HL-60 (cell line): Measurements from ENCODE around the gene DISP2.

Experiments
- DNase-seq, 2 experiments: peaks; one replicate each; pipeline ENCODE4 v3.0.0-alpha.2; 2010 to 2020; ENCODE audit warnings: low read depth in 1 of 2, low spot score in 1 of 2
- H3K27ac ChIP-seq: fragments of 250-450 bp; sonication (Bioruptor Pico); replicated peaks from 2 replicates; pipeline ENCODE4 v1.5.1; 2020; ENCODE audit warnings: mild to moderate bottlenecking, moderate library complexity
- H3K27me3 ChIP-seq: fragments of 250-450 bp; sonication (Bioruptor Pico); 2 replicates; pipeline ENCODE4 v1.5.1; 2021; ENCODE audit warnings: mild to moderate bottlenecking, moderate library complexity; ENCODE audit not compliant: insufficient read depth, poor library complexity, severe bottlenecking
- H3K4me3 ChIP-seq: replicated peaks from 2 replicates; pipeline ENCODE4 v1.5.1; 2011; ENCODE audit warnings: mild to moderate bottlenecking, control low read depth, low read length; ENCODE audit not compliant: insufficient read depth
- CTCF ChIP-seq: IDR thresholded peaks from one replicate; pipeline ENCODE4 v1.5.1; 2011; ENCODE audit warnings: low read length, control low read depth, inconsistent platforms; ENCODE audit not compliant: insufficient read depth
- GABPA ChIP-seq: IDR thresholded peaks from 2 replicates; pipeline ENCODE4 v1.6.1; 2012; ENCODE audit warnings: low read depth
- POLR2AphosphoS5 ChIP-seq: IDR thresholded peaks from 2 replicates; pipeline ENCODE4 v1.6.1; 2012; ENCODE audit warnings: low read depth
- SPI1 ChIP-seq: IDR thresholded peaks from 2 replicates; pipeline ENCODE4 v1.6.1; 2012; ENCODE audit warnings: low read depth, mild to moderate bottlenecking, borderline replicate concordance
- TF ChIP-seq, protein P1 (sequence below): IDR thresholded peaks from 2 replicates; pipeline ENCODE4 v1.6.1; 2012; ENCODE audit warnings: low read depth; ENCODE audit not compliant: insufficient replicate concordance

The DISP2 gene

GRCh38 chr15:40316931-40317330 lies 41.1 kb upstream of the DISP2 start:
- no peaks in the 10 kb centered on the region for H3K27me3 ChIP-seq
- no peak for TF ChIP-seq CTCF
- TF ChIP-seq SPI1: no peak
- no peak for TF ChIP-seq POLR2AphosphoS5
- TF ChIP-seq, protein P1, sequence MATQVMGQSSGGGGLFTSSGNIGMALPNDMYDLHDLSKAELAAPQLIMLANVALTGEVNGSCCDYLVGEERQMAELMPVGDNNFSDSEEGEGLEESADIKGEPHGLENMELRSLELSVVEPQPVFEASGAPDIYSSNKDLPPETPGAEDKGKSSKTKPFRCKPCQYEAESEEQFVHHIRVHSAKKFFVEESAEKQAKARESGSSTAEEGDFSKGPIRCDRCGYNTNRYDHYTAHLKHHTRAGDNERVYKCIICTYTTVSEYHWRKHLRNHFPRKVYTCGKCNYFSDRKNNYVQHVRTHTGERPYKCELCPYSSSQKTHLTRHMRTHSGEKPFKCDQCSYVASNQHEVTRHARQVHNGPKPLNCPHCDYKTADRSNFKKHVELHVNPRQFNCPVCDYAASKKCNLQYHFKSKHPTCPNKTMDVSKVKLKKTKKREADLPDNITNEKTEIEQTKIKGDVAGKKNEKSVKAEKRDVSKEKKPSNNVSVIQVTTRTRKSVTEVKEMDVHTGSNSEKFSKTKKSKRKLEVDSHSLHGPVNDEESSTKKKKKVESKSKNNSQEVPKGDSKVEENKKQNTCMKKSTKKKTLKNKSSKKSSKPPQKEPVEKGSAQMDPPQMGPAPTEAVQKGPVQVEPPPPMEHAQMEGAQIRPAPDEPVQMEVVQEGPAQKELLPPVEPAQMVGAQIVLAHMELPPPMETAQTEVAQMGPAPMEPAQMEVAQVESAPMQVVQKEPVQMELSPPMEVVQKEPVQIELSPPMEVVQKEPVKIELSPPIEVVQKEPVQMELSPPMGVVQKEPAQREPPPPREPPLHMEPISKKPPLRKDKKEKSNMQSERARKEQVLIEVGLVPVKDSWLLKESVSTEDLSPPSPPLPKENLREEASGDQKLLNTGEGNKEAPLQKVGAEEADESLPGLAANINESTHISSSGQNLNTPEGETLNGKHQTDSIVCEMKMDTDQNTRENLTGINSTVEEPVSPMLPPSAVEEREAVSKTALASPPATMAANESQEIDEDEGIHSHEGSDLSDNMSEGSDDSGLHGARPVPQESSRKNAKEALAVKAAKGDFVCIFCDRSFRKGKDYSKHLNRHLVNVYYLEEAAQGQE: no peak
- no peak for TF ChIP-seq GABPA
- no peak overlapping the region for H3K27ac ChIP-seq
- no peak for DNase-seq
- H3K4me3 ChIP-seq: no peak overlapping the region

GRCh38 chr15:40317580-40317979 lies 40.4 kb upstream of the DISP2 start:
- Histone ChIP-seq H3K4me3 (no peak overlapping the region), H3K27ac (no peak overlapping the region), H3K27me3 (no peaks in the 10 kb centered on the region)
- no peak for DNase-seq
- TF ChIP-seq, protein P1: no peak
- TF ChIP-seq GABPA (no peak), CTCF (no peak), SPI1 (no peak), POLR2AphosphoS5 (no peak)

- DNase-seq: no peak
- H3K4me3 ChIP-seq: no peak overlapping the region
- H3K27ac ChIP-seq: no peak overlapping the region
- H3K27me3 ChIP-seq: no peaks in the 10 kb centered on the region
- TF ChIP-seq SPI1 (no peak), POLR2AphosphoS5 (no peak), GABPA (no peak), CTCF (no peak)
- TF ChIP-seq, protein P1: no peak
These were observed 37.6 kb upstream of the DISP2 start for GRCh38 chr15:40320409-40320808.
